Panc1 (cell line): ENCODE measurements around the gene SAMD14. TPM values are rescaled to one million over a fixed set of nuclear protein-coding genes. Genes with fewer than 3 reads are reported as not detected.
"Not testable (repeated sequence)": the region's sequence is repeated elsewhere in the genome, so short reads cannot be mapped to it uniquely, and the experiment has no call there.

Source experiments
- ATAC-seq: fragments of 200-7000 bp; cut with Tn5 transposase; 2 replicates; pipeline ENCODE4 v1.9.1; 2020; ENCODE audit warnings: mild to moderate bottlenecking, moderate library complexity
- BruUV-seq: library from RNA; stranded (reverse); fragments of 400-500 nt; replicated peaks from 2 replicates; lab custom pipeline; 2021; lab: Mats Ljungman, UMichigan
- CTCF ChIA-PET: fragments of 300-600 bp; sonication (Branson Sonifier 250); formaldehyde crosslinking; loops from one replicate; lab custom pipeline; 2022; ENCODE audit warnings: antibody characterized with exemption; lab: Charles Lee
- POLR2A ChIA-PET: fragments of 300-600 bp; sonication (Branson Sonifier 250); formaldehyde crosslinking; loops from one replicate; lab custom pipeline; 2022; ENCODE audit warnings: antibody characterized with exemption; lab: Charles Lee
- DNase-seq: peaks from one replicate; pipeline ENCODE4 v3.0.0-alpha.2; 2010; ENCODE audit warnings: low read depth, low spot score
- H3K27ac ChIP-seq: 2 replicates; pipeline ENCODE4 v1.5.1; 2011; ENCODE audit warnings: mild to moderate bottlenecking, low read length, inconsistent platforms
- H3K27me3 ChIP-seq: fragments of 200-500 bp; sonication (Bioruptor generic); 2 replicates; pipeline ENCODE4 v1.6.0; 2014; ENCODE audit warnings: low read length, inconsistent platforms; ENCODE audit not compliant: control insufficient read depth, insufficient read depth
- H3K36me3 ChIP-seq: fragments of 200-500 bp; sonication (Bioruptor generic); 2 replicates; pipeline ENCODE4 v1.5.1; 2014; ENCODE audit warnings: inconsistent platforms, mild to moderate bottlenecking, low read length, moderate library complexity; ENCODE audit not compliant: control insufficient read depth, insufficient read depth
- H3K4me1 ChIP-seq: 2 replicates; pipeline ENCODE4 v1.5.1; 2011; ENCODE audit warnings: inconsistent platforms, mild to moderate bottlenecking, low read length, moderate library complexity; ENCODE audit not compliant: control insufficient read depth, insufficient read depth
- H3K4me3 ChIP-seq, 2 experiments: 2 replicates each; pipeline ENCODE4 v1.5.1; 2011 to 2012; ENCODE audit warnings: low read depth in 2 of 2, low read length in 2 of 2, mild to moderate bottlenecking in 2 of 2, inconsistent platforms in 1 of 2, moderate library complexity in 1 of 2
- H3K9me3 ChIP-seq: fragments of 200-500 bp; sonication (Bioruptor generic); 2 replicates; pipeline ENCODE4 v1.5.1; 2014; ENCODE audit warnings: low read depth, mild to moderate bottlenecking, inconsistent platforms, low read length, moderate library complexity; ENCODE audit not compliant: control insufficient read depth, insufficient read depth
- POLR2AphosphoS5 ChIP-seq: IDR thresholded peaks from 2 replicates; pipeline ENCODE4 v1.6.1; 2012; ENCODE audit warnings: mild to moderate bottlenecking, low read depth, low read length, moderate library complexity
- SIN3A ChIP-seq: IDR thresholded peaks from 2 replicates; pipeline ENCODE4 v1.6.1; 2012; ENCODE audit warnings: low read depth, mild to moderate bottlenecking, low read length, moderate library complexity, borderline replicate concordance; ENCODE audit not compliant: insufficient read depth
- TCF7L2 ChIP-seq: IDR thresholded peaks from 2 replicates; pipeline ENCODE4 v1.6.1; 2011; ENCODE audit warnings: mild to moderate bottlenecking, low read depth, low read length, inconsistent platforms
- in situ Hi-C: cut with HindIII; loops from 2 replicates; pipeline ENCODE4 v1.10.0; 2016; ENCODE audit warnings: low sequenced_read_pairs, low pct_unique_long_range_greater_than_20kb
- intact Hi-C: fragments of 100-400 bp; cut with micrococcal nuclease; formaldehyde crosslinking; loops from one replicate; pipeline ENCODE4 v1.10.0; 2022; ENCODE audit not compliant: unreplicated experiment
- total RNA-seq: library from RNA; stranded (reverse); gene quantifications from one replicate; pipeline ENCODE4 v1.2.1, GENCODE V29; 2021; ENCODE audit not compliant: unreplicated experiment
- TF ChIP-seq, protein P1 (sequence below), 2 experiments: IDR thresholded peaks; 2 replicates each; pipeline ENCODE4 v1.6.1; 2011 to 2012; ENCODE audit warnings: low read depth in 2 of 2, control low read depth in 1 of 2, low read length in 1 of 2, mild to moderate bottlenecking in 1 of 2, moderate library complexity in 1 of 2; ENCODE audit not compliant: insufficient read depth in 1 of 2
- TF ChIP-seq, protein P2 (sequence below): fragments of 450-650 bp; IDR thresholded peaks from 2 replicates; pipeline ENCODE4 v1.5.1; 2017; ENCODE audit warnings: mild to moderate bottlenecking

SAMD14 gene
- total RNA-seq, 1 experiment from 2014 or later: 6.9 TPM

DNA sequence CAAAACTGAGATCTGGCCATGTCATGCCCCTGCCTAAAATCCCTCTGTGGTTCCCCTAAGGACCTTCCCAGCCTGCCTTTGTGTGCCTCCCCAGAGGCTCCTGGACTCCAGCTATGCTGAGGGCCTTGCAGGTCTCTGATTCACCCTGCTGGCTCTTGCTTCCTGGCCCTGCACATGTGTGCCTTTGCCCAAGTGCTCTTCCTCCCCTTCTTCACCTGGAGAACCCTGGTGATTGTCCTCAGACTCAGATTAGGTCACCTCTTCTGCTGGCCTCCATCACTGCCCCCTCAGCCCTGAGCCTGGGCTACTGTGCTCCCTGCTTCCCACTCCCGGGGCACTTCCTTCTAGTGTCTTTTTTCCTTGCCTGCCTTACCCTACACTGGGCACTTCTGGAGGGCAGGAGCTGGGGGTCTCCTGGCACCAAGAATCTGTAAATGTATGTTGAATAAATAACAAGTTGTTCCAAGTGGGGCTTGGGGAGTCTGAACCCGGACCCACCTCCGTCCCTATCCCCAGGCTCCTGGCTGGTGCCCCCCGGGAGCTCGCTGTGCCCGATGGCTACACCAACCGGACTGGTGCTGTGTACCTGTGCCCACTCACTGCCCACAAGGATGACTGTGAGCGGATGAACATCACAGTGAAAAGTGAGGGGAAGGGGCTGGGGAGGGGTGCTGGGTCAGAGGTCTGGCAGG, 66.3 kb downstream of the SAMD14 start:
- no peak for DNase-seq
- no peaks in the 10 kb centered on the region for H3K27me3 ChIP-seq

DNA sequence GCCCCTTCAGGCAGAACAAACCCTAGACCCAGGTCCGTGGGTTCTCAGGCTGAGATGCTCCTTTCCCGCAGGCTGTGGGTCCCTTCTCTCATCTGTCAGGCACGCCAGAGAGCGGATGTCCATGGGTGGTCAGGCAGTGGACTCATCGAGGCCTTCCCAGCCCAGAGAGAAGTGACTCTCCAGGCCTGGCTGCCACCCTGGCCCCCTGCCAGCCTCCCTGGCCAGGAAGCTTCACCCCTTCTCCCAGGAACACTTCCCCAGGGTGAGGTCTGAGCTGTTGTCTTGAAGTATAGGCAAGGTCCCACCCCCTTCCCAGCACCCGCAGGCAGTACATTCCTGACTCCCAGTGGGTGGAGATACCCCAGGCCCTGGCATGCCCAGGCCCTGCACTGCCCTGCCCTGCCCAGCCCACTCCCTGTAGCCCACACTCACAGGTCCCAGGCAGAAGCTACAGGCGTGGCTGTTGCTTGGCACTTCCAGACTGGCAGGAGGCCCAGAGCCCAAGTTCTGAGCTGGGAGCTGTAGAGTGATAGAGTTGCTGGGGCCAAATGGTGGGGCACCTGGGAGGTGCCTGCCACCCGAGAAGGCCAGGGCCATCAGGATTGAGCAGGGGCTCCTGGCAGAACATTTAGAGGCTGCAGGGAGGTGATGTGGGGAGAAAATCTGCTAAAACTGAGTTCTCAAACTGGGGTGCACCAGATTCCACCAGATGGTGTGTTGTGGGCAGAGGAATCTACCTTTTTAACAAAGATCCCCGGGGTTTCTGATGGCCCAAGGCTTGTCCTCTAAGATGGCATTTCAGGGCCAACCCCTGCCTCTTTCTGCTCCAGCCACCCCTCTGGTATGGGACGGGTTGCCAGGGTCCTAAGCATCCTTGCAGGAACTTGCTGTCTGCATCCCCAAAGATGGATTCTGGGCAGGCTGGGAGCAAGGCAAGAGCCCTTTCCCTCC, 67.4 kb downstream of the SAMD14 start:
- no peak for DNase-seq
- no peaks in the 10 kb centered on the region for H3K27me3 ChIP-seq
- no peaks in the 10 kb centered on the region for H3K9me3 ChIP-seq
- BruUV-seq: no TSS peak
- CTCF ChIA-PET: interaction anchor here (0.7 to 1.4 kb wide), 3 partner anchors 11 to 40 kb away, joined by 3 to 4 read pairs (median 3); no protein-coding TSS in a partner anchor
- intact Hi-C loops: no loop called here
- ATAC-seq: peak; percentile 60
- TF ChIP-seq TCF7L2: no peak
- TF ChIP-seq SIN3A: no peak
- TF ChIP-seq POLR2AphosphoS5: peak; percentile 48; the same call in 1 of the 2 replicates
- TF ChIP-seq, protein P1, sequence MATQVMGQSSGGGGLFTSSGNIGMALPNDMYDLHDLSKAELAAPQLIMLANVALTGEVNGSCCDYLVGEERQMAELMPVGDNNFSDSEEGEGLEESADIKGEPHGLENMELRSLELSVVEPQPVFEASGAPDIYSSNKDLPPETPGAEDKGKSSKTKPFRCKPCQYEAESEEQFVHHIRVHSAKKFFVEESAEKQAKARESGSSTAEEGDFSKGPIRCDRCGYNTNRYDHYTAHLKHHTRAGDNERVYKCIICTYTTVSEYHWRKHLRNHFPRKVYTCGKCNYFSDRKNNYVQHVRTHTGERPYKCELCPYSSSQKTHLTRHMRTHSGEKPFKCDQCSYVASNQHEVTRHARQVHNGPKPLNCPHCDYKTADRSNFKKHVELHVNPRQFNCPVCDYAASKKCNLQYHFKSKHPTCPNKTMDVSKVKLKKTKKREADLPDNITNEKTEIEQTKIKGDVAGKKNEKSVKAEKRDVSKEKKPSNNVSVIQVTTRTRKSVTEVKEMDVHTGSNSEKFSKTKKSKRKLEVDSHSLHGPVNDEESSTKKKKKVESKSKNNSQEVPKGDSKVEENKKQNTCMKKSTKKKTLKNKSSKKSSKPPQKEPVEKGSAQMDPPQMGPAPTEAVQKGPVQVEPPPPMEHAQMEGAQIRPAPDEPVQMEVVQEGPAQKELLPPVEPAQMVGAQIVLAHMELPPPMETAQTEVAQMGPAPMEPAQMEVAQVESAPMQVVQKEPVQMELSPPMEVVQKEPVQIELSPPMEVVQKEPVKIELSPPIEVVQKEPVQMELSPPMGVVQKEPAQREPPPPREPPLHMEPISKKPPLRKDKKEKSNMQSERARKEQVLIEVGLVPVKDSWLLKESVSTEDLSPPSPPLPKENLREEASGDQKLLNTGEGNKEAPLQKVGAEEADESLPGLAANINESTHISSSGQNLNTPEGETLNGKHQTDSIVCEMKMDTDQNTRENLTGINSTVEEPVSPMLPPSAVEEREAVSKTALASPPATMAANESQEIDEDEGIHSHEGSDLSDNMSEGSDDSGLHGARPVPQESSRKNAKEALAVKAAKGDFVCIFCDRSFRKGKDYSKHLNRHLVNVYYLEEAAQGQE (IDR thresholded peaks at IDR 0.05; ENCODE audit: insufficient read depth in 1 of 2, low read depth in 2 of 2, low read length in 1 of 2): peak in 1 of 2 experiments; percentile 17; a peak in 1 of 4 replicates
- peaks cover 92% of the 10 kb centered on the region for H3K4me1 ChIP-seq
- peak overlapping the region; percentile 99 for H3K27ac ChIP-seq
- H3K4me3 ChIP-seq: peak overlapping the region in 1 of 2 experiments; percentile 99; a peak in 2 of 4 replicates
- peaks cover 9% of the 10 kb centered on the region for H3K36me3 ChIP-seq
- in situ Hi-C loops: no loop called here
- POLR2A ChIA-PET: no interaction called here

More for the DNA sequence above, 66.3 kb downstream of the SAMD14 start:
- ATAC-seq: peak; percentile 17
- Histone ChIP-seq H3K36me3 (peaks cover 14% of the 10 kb centered on the region), H3K4me1 (peaks cover 80% of the 10 kb centered on the region), H3K27ac (peak overlapping the region; percentile 99), H3K4me3 (peak overlapping the region in 1 of 2 experiments; percentile 17; a peak in 2 of 4 replicates), H3K9me3 (no peaks in the 10 kb centered on the region)
- in situ Hi-C loops (no loop called here), intact Hi-C loops (no loop called here)
- TF ChIP-seq SIN3A (no peak), POLR2AphosphoS5 (no peak), TCF7L2 (no peak)
- TF ChIP-seq, protein P1 (IDR thresholded peaks at IDR 0.05; ENCODE audit: insufficient read depth in 1 of 2, low read depth in 2 of 2, low read length in 1 of 2): no peak
- TF ChIP-seq, protein P2, sequence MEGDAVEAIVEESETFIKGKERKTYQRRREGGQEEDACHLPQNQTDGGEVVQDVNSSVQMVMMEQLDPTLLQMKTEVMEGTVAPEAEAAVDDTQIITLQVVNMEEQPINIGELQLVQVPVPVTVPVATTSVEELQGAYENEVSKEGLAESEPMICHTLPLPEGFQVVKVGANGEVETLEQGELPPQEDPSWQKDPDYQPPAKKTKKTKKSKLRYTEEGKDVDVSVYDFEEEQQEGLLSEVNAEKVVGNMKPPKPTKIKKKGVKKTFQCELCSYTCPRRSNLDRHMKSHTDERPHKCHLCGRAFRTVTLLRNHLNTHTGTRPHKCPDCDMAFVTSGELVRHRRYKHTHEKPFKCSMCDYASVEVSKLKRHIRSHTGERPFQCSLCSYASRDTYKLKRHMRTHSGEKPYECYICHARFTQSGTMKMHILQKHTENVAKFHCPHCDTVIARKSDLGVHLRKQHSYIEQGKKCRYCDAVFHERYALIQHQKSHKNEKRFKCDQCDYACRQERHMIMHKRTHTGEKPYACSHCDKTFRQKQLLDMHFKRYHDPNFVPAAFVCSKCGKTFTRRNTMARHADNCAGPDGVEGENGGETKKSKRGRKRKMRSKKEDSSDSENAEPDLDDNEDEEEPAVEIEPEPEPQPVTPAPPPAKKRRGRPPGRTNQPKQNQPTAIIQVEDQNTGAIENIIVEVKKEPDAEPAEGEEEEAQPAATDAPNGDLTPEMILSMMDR: no peak
- BruUV-seq: no TSS peak
- ChIA-PET CTCF (interaction anchor here (0.5 to 1.1 kb wide), 2 partner anchors 16 to 649 kb away, joined by 3 to 5 read pairs; partner anchors contain the start of gene PHB1), POLR2A (no interaction called here)

DNA sequence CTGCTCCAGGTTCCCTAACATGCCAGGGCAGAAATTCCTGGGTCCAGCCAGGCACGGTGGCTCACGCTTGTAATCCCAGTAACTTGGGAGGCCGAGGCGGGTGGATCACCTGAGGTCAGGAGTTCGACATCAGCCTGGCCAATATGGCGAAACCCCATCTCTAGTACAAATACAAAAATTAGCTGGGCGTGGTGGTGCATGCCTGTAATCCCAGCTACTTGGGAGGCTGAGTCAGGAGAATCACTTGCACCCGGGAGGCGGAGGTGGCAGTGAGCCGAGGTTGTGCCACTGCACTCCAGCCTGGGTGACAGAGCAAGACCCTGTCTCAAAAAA, 68.3 kb downstream of the SAMD14 start:
- POLR2A ChIA-PET: not testable (repeated sequence)
- CTCF ChIA-PET: interaction anchor here (0.7 to 1.4 kb wide), 3 partner anchors 11 to 65 kb away, joined by 3 to 4 read pairs (median 4); no protein-coding TSS in a partner anchor

More for the DNA sequence above, 68.3 kb downstream of the SAMD14 start:
- intact Hi-C loops, in situ Hi-C loops, ATAC-seq, DNase-seq, H3K9me3 ChIP-seq, H3K36me3 ChIP-seq, BruUV-seq, H3K27me3 ChIP-seq: not testable (repeated sequence)
- Histone ChIP-seq H3K4me3 (peak overlapping the region in 1 of 2 experiments; percentile 99; a peak in 2 of 4 replicates), H3K4me1 (peaks cover 87% of the 10 kb centered on the region), H3K27ac (peak overlapping the region; percentile 99)
